HCT116 (cell line): ENCODE data around the gene SRR. TPM values are rescaled to one million over a fixed set of nuclear protein-coding genes. Genes with fewer than 3 reads are reported as not detected.

ENCODE experiments used
- ATAC-seq: fragments of 200-7000 bp; cut with Tn5 transposase; 2 replicates; pipeline ENCODE4 v1.9.1; 2020; ENCODE audit warnings: mild to moderate bottlenecking, moderate library complexity
- BruUV-seq: library from RNA; stranded (reverse); fragments of 400-500 nt; replicated peaks from 2 replicates; lab custom pipeline; 2021; lab: Mats Ljungman, UMichigan
- CTCF ChIA-PET: fragments of 300-600 bp; sonication (Branson Sonifier 250); formaldehyde crosslinking; loops from one replicate; lab custom pipeline; 2021; ENCODE audit warnings: antibody characterized with exemption; lab: Charles Lee
- POLR2A ChIA-PET: fragments of 300-600, 350-600 bp; sonication (Branson Sonifier 250); formaldehyde crosslinking; loops from one replicate; lab custom pipeline; 2021; ENCODE audit warnings: antibody characterized with exemption; lab: Charles Lee
- RAD21 ChIA-PET, 2 experiments: fragments of 300-600 bp; sonication (Branson Sonifier 250); formaldehyde crosslinking; loops; one replicate each; lab custom pipeline; 2023; ENCODE audit warnings: low total read pairs in 2 of 2; ENCODE audit not compliant: uncharacterized antibody in 2 of 2, unreplicated experiment in 2 of 2, low non-redundant PET in 1 of 2; lab: Charles Lee
- DNase-seq: peaks from one replicate; pipeline ENCODE4 v3.0.0-alpha.2; 2010; ENCODE audit warnings: low read depth, low spot score
- H2AFZ ChIP-seq: fragments of 200-600 bp; shearing (Covaris generic), sonication (generic); 2 replicates; pipeline ENCODE4 v1.6.1; 2017; ENCODE audit warnings: low read depth, mixed run types, mixed read lengths, antibody characterized with exemption, low read length; ENCODE audit not compliant: poor library complexity, severe bottlenecking
- H3K27ac ChIP-seq: 2 replicates; pipeline ENCODE4 v1.5.1; 2012; ENCODE audit warnings: low read depth, low read length
- H3K27me3 ChIP-seq: fragments of 200-600 bp; sonication (generic); 2 replicates; pipeline ENCODE4 v1.6.1; 2016; ENCODE audit warnings: mixed run types, low read length, mixed read lengths; ENCODE audit not compliant: insufficient read depth
- H3K36me3 ChIP-seq, 2 experiments: fragments of 200-500 bp in 1 of 2; fragments of 200-600 bp in 1 of 2; sonication (Bioruptor generic) in 1 of 2; sonication (generic) in 1 of 2; 2 replicates each; pipeline versions ENCODE4 v1.5.1 to v1.6.1; 2014 to 2016; ENCODE audit warnings: low read length in 2 of 2, inconsistent platforms in 1 of 2, mixed read lengths in 1 of 2, mixed run types in 1 of 2; ENCODE audit not compliant: insufficient read depth in 2 of 2, control insufficient read depth in 1 of 2
- H3K4me1 ChIP-seq, 2 experiments: fragments of 200-600 bp in 1 of 2; sonication (generic) in 1 of 2; 2 replicates each; pipeline versions ENCODE4 v1.5.1 to v1.6.1; 2012 to 2017; ENCODE audit warnings: low read length in 2 of 2, inconsistent platforms in 1 of 2, mild to moderate bottlenecking in 1 of 2, mixed read lengths in 1 of 2, mixed run types in 1 of 2, moderate library complexity in 1 of 2; ENCODE audit not compliant: insufficient read depth in 2 of 2, control insufficient read depth in 1 of 2
- H3K4me2 ChIP-seq: fragments of 200-600 bp; sonication (generic); 2 replicates; pipeline ENCODE4 v1.6.1; 2017; ENCODE audit warnings: mixed run types, low read length, mixed read lengths
- H3K4me3 ChIP-seq, 2 experiments: fragments of 200-600 bp in 1 of 2; sonication (generic) in 1 of 2; replicated peaks in 1 of 2; 2 replicates each; pipeline ENCODE4 v1.5.1; 2011 to 2016; ENCODE audit warnings: low read length in 2 of 2, control low read depth in 1 of 2, low read depth in 1 of 2, mild to moderate bottlenecking in 1 of 2, mixed read lengths in 1 of 2, mixed run types in 1 of 2
- H3K79me2 ChIP-seq: fragments of 200-600 bp; sonication (generic); 2 replicates; pipeline ENCODE4 v1.6.1; 2017; ENCODE audit warnings: mild to moderate bottlenecking, mixed run types, low read length, moderate library complexity, mixed read lengths; ENCODE audit not compliant: insufficient read depth
- H3K9ac ChIP-seq: fragments of 200-600 bp; sonication (generic); 2 replicates; pipeline ENCODE4 v1.6.1; 2016; ENCODE audit warnings: low read length, mixed read lengths
- H3K9me2 ChIP-seq: fragments of 200-600 bp; sonication (generic), shearing (Covaris generic); 2 replicates; pipeline ENCODE4 v1.6.1; 2017; ENCODE audit warnings: mixed run types, mild to moderate bottlenecking, moderate library complexity; ENCODE audit not compliant: insufficient read depth
- H3K9me3 ChIP-seq, 2 experiments: fragments of 200-500 bp in 1 of 2; fragments of 200-600 bp in 1 of 2; sonication (Bioruptor generic) in 1 of 2; sonication (generic) in 1 of 2; 2 replicates each; pipeline ENCODE4 v1.6.1; 2014 to 2017; ENCODE audit warnings: low read length in 2 of 2, mixed read lengths in 2 of 2, inconsistent platforms in 1 of 2, low read depth in 1 of 2, mild to moderate bottlenecking in 1 of 2, mixed run types in 1 of 2, moderate library complexity in 1 of 2; ENCODE audit not compliant: control insufficient read depth in 1 of 2, insufficient read depth in 1 of 2
- H4K20me1 ChIP-seq: fragments of 200-600 bp; sonication (generic), shearing (Covaris generic); 2 replicates; pipeline ENCODE4 v1.6.1; 2017; ENCODE audit warnings: mixed run types, mild to moderate bottlenecking, moderate library complexity; ENCODE audit not compliant: insufficient read depth
- ATF3 ChIP-seq: IDR thresholded peaks from 2 replicates; pipeline ENCODE4 v1.6.1; 2012
- CBX3 ChIP-seq: IDR thresholded peaks from 2 replicates; pipeline ENCODE4 v1.6.1; 2012; ENCODE audit warnings: low read depth
- CEBPB ChIP-seq: IDR thresholded peaks from 2 replicates; pipeline ENCODE4 v1.6.1; 2012; ENCODE audit warnings: low read depth
- CTCF ChIP-seq, 3 experiments: fragments of 200-600 bp in 1 of 3; sonication (generic) in 1 of 3; IDR thresholded peaks in 2 of 3; conservative IDR thresholded peaks in 1 of 3; 2 replicates each; pipeline ENCODE4 v1.5.1; 2012 to 2017; ENCODE audit warnings: low read depth in 2 of 3, low read length in 2 of 3, antibody characterized with exemption in 1 of 3, borderline replicate concordance in 1 of 3, control low read depth in 1 of 3, mild to moderate bottlenecking in 1 of 3, mixed read lengths in 1 of 3, mixed run types in 1 of 3, moderate library complexity in 1 of 3; ENCODE audit not compliant: insufficient read depth in 1 of 3
- EGR1 ChIP-seq: IDR thresholded peaks from 2 replicates; pipeline ENCODE4 v1.6.1; 2012; ENCODE audit warnings: low read depth
- ELF1 ChIP-seq: IDR thresholded peaks from 2 replicates; pipeline ENCODE4 v1.6.1; 2012; ENCODE audit warnings: low read depth, borderline replicate concordance
- EZH2 ChIP-seq: fragments of 200-600 bp; sonication (generic); IDR thresholded peaks from 2 replicates; pipeline ENCODE4 v1.6.1; 2017; ENCODE audit warnings: antibody characterized with exemption, mixed run types
- EZH2phosphoT487 ChIP-seq: fragments of 200-600 bp; IDR thresholded peaks from 2 replicates; pipeline ENCODE4 v1.6.1; 2018; ENCODE audit warnings: antibody characterized with exemption, borderline replicate concordance
- FOSL1 ChIP-seq: IDR thresholded peaks from 2 replicates; pipeline ENCODE4 v1.6.1; 2012; ENCODE audit warnings: low read depth
- POLR2A ChIP-seq: IDR thresholded peaks from 2 replicates; pipeline ENCODE4 v1.7.0; 2011; ENCODE audit warnings: borderline replicate concordance; ENCODE audit not compliant: insufficient read depth, insufficient read length; ENCODE audit errors: extremely low read depth
- REST ChIP-seq: IDR thresholded peaks from 2 replicates; pipeline ENCODE4 v1.6.1; 2012; ENCODE audit warnings: low read depth
- SIN3A ChIP-seq: IDR thresholded peaks from 2 replicates; pipeline ENCODE4 v1.6.1; 2012; ENCODE audit warnings: low read depth
- SP1 ChIP-seq: IDR thresholded peaks from 2 replicates; pipeline ENCODE4 v1.6.1; 2012; ENCODE audit warnings: low read depth
- SRF ChIP-seq: IDR thresholded peaks from 2 replicates; pipeline ENCODE4 v1.6.1; 2012; ENCODE audit warnings: low read depth
- TCF7L2 ChIP-seq: IDR thresholded peaks from 2 replicates; pipeline ENCODE4 v1.7.0; 2011; ENCODE audit warnings: borderline replicate concordance, inconsistent platforms; ENCODE audit not compliant: insufficient read depth, insufficient read length; ENCODE audit errors: extremely low read depth
- YY1 ChIP-seq: IDR thresholded peaks from 2 replicates; pipeline ENCODE4 v1.6.1; 2011; ENCODE audit warnings: low read length, low read depth, moderate library complexity, mild to moderate bottlenecking; ENCODE audit not compliant: insufficient replicate concordance; ENCODE audit errors: extremely low read depth
- ZFX ChIP-seq: fragments of 450-650 bp; IDR thresholded peaks from 2 replicates; pipeline ENCODE4 v1.6.1; 2017
- ZNF274 ChIP-seq: fragments of 200-500 bp; sonication (Bioruptor generic); IDR thresholded peaks from 2 replicates; pipeline ENCODE4 v1.6.1; 2014; ENCODE audit warnings: mild to moderate bottlenecking, low read depth, low read length, inconsistent platforms
- intact Hi-C: fragments of 100-400 bp; cut with micrococcal nuclease; formaldehyde crosslinking; loops from 2 replicates; pipeline ENCODE4 v1.10.0; 2022
- total RNA-seq: library from RNA; stranded (reverse); gene quantifications from one replicate; pipeline ENCODE4 v1.2.1, GENCODE V29; 2021; ENCODE audit not compliant: unreplicated experiment

The SRR gene
- total RNA-seq, 1 experiment from 2014 or later = 15.1 TPM

GRCh38 chr17:2371183-2372130 is 67.7 kb downstream of the SRR start (continued):
- TF ChIP-seq POLR2A (no peak), YY1 (no peak), SP1 (no peak), ELF1 (no peak), CBX3 (no peak), ATF3 (no peak), EZH2 (no peak), ZNF274 (no peak), SIN3A (no peak), EGR1 (no peak), FOSL1 (no peak), ZFX (no peak), TCF7L2 (no peak), CEBPB (no peak)

GRCh38 chr17:2372180-2372579 is 68.4 kb downstream of the SRR start:
- Histone ChIP-seq H3K36me3 (peaks cover 0 to 2% of the 10 kb centered on the region in 2 experiments; a peak in 2 of 4 replicates), H3K27me3 (no peaks in the 10 kb centered on the region), H2AFZ (no peak overlapping the region), H3K9me3 (no peaks in the 10 kb centered on the region), H3K4me3 (no peak overlapping the region), H3K27ac (no peak overlapping the region), H4K20me1 (no peaks in the 10 kb centered on the region), H3K9ac (no peak overlapping the region), H3K4me2 (no peak overlapping the region), H3K79me2 (no peaks in the 10 kb centered on the region), H3K4me1 (no peaks in the 10 kb centered on the region), H3K9me2 (no peaks in the 10 kb centered on the region)
- CTCF ChIA-PET = no interaction called here
- no peak for DNase-seq
- intact Hi-C loops = no loop called here
- no TSS peak for BruUV-seq
- POLR2A ChIA-PET = no interaction called here
- RAD21 ChIA-PET = no interaction called here
- ATAC-seq = no peak
- no peak for TF ChIP-seq EZH2phosphoT487
- TF ChIP-seq TCF7L2 = no peak
- no peak for TF ChIP-seq SP1
- TF ChIP-seq REST = no peak
- no peak for TF ChIP-seq ZFX
- TF ChIP-seq CTCF (IDR thresholded peaks at IDR 0.05 in 2 of 3, conservative IDR thresholded peaks at IDR 0.05 in 1 of 3; ENCODE audit: borderline replicate concordance in 1 of 3, insufficient read depth in 1 of 3, low read depth in 2 of 3, low read length in 2 of 3) = no peak
- no peak for TF ChIP-seq SRF
